ENCODE measurements around the gene CAVIN3. TPM values are rescaled to one million over a fixed set of nuclear protein-coding genes. Genes with fewer than 3 reads are reported as not detected.
"Not testable (repeated sequence)": the region's sequence is repeated elsewhere in the genome, so short reads cannot be mapped to it uniquely, and the experiment has no call there.

Gene CAVIN3
- total and polyA plus RNA-seq, 2 of the 4 experiments (the other 2 are of a cell fraction), result 112 to 185 TPM

- no peak for ATAC-seq (ENCODE audit: low read depth)
- TF ChIP-seq RCOR1 (IDR thresholded peaks at IDR 0.05; ENCODE audit: insufficient replicate concordance, low read length), result no peak
- no peak for TF ChIP-seq CTCF (conservative IDR thresholded peaks at IDR 0.05; ENCODE audit: low read depth, low read length)
- H3K23ac ChIP-seq (ENCODE audit: low read depth, low read length), result no peak overlapping the region
- no peak overlapping the region for H2BK120ac ChIP-seq (ENCODE audit: low read depth, low read length)
- no peaks in the 10 kb centered on the region for H4K20me1 ChIP-seq (ENCODE audit: insufficient read depth, low read length)
- no peak overlapping the region for H3K9ac ChIP-seq (ENCODE audit: low read depth, low read length)
- no peak overlapping the region for H2BK20ac ChIP-seq (ENCODE audit: low read depth, low read length)
- H2AK9ac ChIP-seq (replicated peaks; ENCODE audit: low read depth, low read length, poor library complexity), result no peak overlapping the region
- no peak overlapping the region for H4K91ac ChIP-seq (ENCODE audit: insufficient read depth, low read depth, low read length)
- H2BK5ac ChIP-seq (ENCODE audit: low read depth, low read length, poor library complexity, severe bottlenecking), result no peak overlapping the region
- H4K8ac ChIP-seq (ENCODE audit: low read depth in 2 of 2, low read length in 2 of 2), result no peak overlapping the region
- no TSS peak for BruUV-seq (replicated peaks)
- H3K4me1 ChIP-seq (ENCODE audit: control insufficient read depth, insufficient read depth, low read length), result no peaks in the 10 kb centered on the region
- H3K36me3 ChIP-seq (ENCODE audit: control insufficient read depth, insufficient read depth, low read length), result no peaks in the 10 kb centered on the region
- H3K4ac ChIP-seq (ENCODE audit: low read depth, low read length), result no peak overlapping the region
- intact Hi-C loops (cut with micrococcal nuclease), result no loop called here
- no peak overlapping the region for H2AK5ac ChIP-seq (ENCODE audit: low read depth, low read length)
- no peak overlapping the region for H3K4me3 ChIP-seq (ENCODE audit: insufficient read depth, low read depth, low read length)
- no peak overlapping the region for H3K18ac ChIP-seq (ENCODE audit: low read depth, low read length)
- ChIA-PET CTCF (interaction anchor here (0.6 to 2.9 kb wide), 3 partner anchors 14 to 79 kb away, joined by 3 to 11 read pairs (median 3); no protein-coding TSS in a partner anchor), POLR2A (ENCODE audit: unreplicated experiment) (no interaction called here)
- DNase-seq, result no peak
- H3K27me3 ChIP-seq (ENCODE audit: control insufficient read depth, insufficient read depth, low read length), result peaks cover 32% of the 10 kb centered on the region
- dilution Hi-C loops (cut with HindIII; ENCODE audit: low sequenced_read_pairs, unreplicated experiment), result no loop called here
- no peak overlapping the region for H3K56ac ChIP-seq (ENCODE audit: extremely low read depth, insufficient read depth, low read length)
- no peak overlapping the region for H3K27ac ChIP-seq (ENCODE audit: insufficient read depth, low read length)
- H2BK15ac ChIP-seq (ENCODE audit: low read depth, low read length), result no peak overlapping the region
- in situ Hi-C loops (cut with MboI; ENCODE audit: low sequenced_read_pairs), result no loop called here
- H2AFZ ChIP-seq (replicated peaks; ENCODE audit: low read length, poor library complexity), result no peak overlapping the region
- H3K9me3 ChIP-seq (ENCODE audit: control insufficient read depth, insufficient read depth, low read length), result no peaks in the 10 kb centered on the region
- no peak overlapping the region for H3K4me2 ChIP-seq (ENCODE audit: low read depth, low read length)
- no peaks in the 10 kb centered on the region for H3K79me1 ChIP-seq (ENCODE audit: low read depth in 1 of 2, low read length in 2 of 2)
- WGBS, 2 experiments (ENCODE audit: extremely low coverage in 2 of 2, insufficient read length in 1 of 2), result no CpG with 5 or more reads among the region's 4 CpGs
- H4K5ac ChIP-seq (ENCODE audit: low read depth, low read length), result no peak overlapping the region
- no peak overlapping the region for H3K14ac ChIP-seq (replicated peaks; ENCODE audit: low read depth, low read length)
- no peaks in the 10 kb centered on the region for H3K9me1 ChIP-seq (ENCODE audit: insufficient read depth, low read length)
Observed at GRCh38 chr11:6283453-6284023, 36.8 kb downstream of the CAVIN3 start.

- H3K27me3 ChIP-seq (ENCODE audit: control insufficient read depth, insufficient read depth, low read length), result peaks cover 32% of the 10 kb centered on the region
- ATAC-seq (ENCODE audit: low read depth); H3K4me2 ChIP-seq (ENCODE audit: low read depth, low read length); CTCF ChIA-PET; H4K91ac ChIP-seq (ENCODE audit: insufficient read depth, low read depth, low read length); H2BK120ac ChIP-seq (ENCODE audit: low read depth, low read length); H4K20me1 ChIP-seq (ENCODE audit: insufficient read depth, low read length); H2BK5ac ChIP-seq (ENCODE audit: low read depth, low read length, poor library complexity, severe bottlenecking); H2AK5ac ChIP-seq (ENCODE audit: low read depth, low read length); BruUV-seq (replicated peaks); in situ Hi-C loops (cut with MboI; ENCODE audit: low sequenced_read_pairs); H3K4me3 ChIP-seq (ENCODE audit: insufficient read depth, low read depth, low read length); H3K4ac ChIP-seq (ENCODE audit: low read depth, low read length); H2AK9ac ChIP-seq (replicated peaks; ENCODE audit: low read depth, low read length, poor library complexity); DNase-seq; intact Hi-C loops (cut with micrococcal nuclease); H4K5ac ChIP-seq (ENCODE audit: low read depth, low read length); H4K8ac ChIP-seq (ENCODE audit: low read depth in 2 of 2, low read length in 2 of 2); H3K14ac ChIP-seq (replicated peaks; ENCODE audit: low read depth, low read length); H3K56ac ChIP-seq (ENCODE audit: extremely low read depth, insufficient read depth, low read length); H3K23ac ChIP-seq (ENCODE audit: low read depth, low read length); H2BK20ac ChIP-seq (ENCODE audit: low read depth, low read length); H3K36me3 ChIP-seq (ENCODE audit: control insufficient read depth, insufficient read depth, low read length); H3K18ac ChIP-seq (ENCODE audit: low read depth, low read length); H3K27ac ChIP-seq (ENCODE audit: insufficient read depth, low read length); H3K4me1 ChIP-seq (ENCODE audit: control insufficient read depth, insufficient read depth, low read length); H2BK15ac ChIP-seq (ENCODE audit: low read depth, low read length); H2AFZ ChIP-seq (replicated peaks; ENCODE audit: low read length, poor library complexity); dilution Hi-C loops (cut with HindIII; ENCODE audit: low sequenced_read_pairs, unreplicated experiment); H3K9me3 ChIP-seq (ENCODE audit: control insufficient read depth, insufficient read depth, low read length); H3K9me1 ChIP-seq (ENCODE audit: insufficient read depth, low read length); H3K79me1 ChIP-seq (ENCODE audit: low read depth in 1 of 2, low read length in 2 of 2); H3K9ac ChIP-seq (ENCODE audit: low read depth, low read length): not testable (repeated sequence)
- WGBS, 2 experiments (ENCODE audit: extremely low coverage in 2 of 2, insufficient read length in 1 of 2), result 11% methylated on average over 3 of the region's 7 CpGs; no CpG with 5 or more reads in 1 of the 2 experiments
- POLR2A ChIA-PET (ENCODE audit: unreplicated experiment), result interaction anchor here (0.7 kb wide), 1 partner anchor 8 kb away, joined by 3 read pairs; no protein-coding TSS in a partner anchor
Observed at GRCh38 chr11:6280809-6281208, 39.5 kb downstream of the CAVIN3 start.
